GM18517 (cell line): ENCODE results near the gene TBX1.
"Not testable (repeated sequence)": the region's sequence is repeated elsewhere in the genome, so short reads cannot be mapped to it uniquely, and the experiment has no call there.

ENCODE experiments used
- ATAC-seq: cut with Tn5 transposase; IDR thresholded peaks from one replicate; pipeline ENCODE4 v1.9.1; 2021; ENCODE audit warnings: mild to moderate bottlenecking, moderate library complexity; ENCODE audit not compliant: unreplicated experiment

Gene TBX1

DNA sequence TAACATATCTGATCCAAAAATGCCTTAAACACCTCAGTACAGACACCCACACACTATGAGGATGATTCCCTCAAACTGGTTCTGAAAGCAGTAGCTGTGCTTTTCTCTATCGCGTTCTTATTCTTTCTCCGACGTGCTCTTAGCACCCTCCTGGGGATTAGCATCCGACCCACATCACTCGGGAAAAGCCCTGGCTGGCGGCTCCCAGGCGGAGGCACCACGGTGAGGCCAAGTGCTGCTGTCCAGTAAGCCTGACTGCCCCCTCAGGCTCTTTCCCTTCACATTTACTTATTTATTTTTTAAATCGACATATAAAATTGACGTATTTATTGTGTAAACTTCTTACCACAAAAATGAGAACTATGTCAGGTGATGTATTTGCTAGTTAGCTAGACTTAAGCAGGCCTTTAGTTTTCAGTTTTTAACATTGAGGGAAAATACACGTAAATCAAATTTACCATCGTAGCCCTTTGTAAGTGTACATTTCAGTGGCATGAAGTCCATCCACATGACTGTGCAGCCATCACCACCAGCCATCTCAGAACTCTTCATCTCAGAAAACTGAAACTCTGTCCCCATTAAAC, 19.2 kb downstream of the TBX1 start:
- no peak for ATAC-seq

DNA sequence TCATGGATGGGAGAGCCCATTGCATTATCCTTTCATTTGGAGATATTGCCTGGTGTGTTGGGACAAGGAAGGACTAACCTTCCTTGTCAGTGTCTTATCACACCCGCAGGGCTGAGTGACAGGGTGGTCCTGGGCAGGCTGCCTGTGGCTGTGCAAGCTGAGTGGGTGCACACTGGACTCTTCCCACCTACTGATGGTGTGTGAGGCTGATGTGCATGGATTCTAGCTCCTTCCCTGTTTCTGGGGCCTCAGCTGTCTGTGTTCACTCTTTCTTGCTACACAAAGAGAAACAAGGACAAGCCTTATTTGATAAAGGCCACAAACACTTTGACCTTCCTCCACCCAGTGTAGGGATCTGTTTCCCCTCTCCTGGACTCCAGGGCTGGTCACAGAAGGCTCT, 22.0 kb downstream of the TBX1 start:
- ATAC-seq, result no peak

DNA sequence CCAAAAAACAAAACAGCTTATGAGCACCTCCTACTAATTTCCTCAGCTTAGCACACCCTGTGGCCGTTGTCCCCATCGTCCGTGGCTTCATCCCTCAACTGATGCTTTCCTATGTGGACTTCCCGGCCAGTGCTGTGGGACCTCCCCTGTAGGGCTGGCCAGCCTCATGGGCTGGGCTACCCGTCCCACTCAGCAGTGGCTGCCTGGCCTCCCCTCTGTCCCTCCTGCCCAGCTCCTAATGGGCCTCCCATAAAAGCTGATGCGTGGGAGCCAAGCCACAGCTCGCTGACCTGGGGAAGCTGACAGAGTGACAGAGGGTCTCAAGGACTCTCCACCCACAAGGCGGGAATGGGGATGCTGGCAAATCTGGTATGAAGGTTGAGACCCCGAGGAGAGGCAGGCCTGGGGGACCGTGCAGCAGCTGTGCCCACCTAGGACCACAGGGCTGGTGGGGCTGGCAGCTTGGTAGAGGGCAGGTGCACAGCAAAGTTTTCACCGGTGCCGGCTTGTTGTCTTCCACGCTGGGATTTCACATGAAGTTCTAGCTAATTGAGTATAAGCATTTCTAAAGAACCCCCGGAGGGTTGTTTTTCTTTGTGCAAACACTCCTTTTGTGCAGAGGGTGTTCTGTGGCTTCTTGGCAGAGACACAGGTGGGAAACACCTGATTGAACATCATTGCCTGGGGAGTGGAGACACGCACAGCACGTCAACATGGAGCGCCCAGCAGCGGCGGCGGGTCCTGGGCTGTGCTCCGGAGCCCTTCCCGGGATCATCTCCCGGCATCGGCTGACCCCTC, 23.2 kb downstream of the TBX1 start:
- ATAC-seq, result no peak

DNA sequence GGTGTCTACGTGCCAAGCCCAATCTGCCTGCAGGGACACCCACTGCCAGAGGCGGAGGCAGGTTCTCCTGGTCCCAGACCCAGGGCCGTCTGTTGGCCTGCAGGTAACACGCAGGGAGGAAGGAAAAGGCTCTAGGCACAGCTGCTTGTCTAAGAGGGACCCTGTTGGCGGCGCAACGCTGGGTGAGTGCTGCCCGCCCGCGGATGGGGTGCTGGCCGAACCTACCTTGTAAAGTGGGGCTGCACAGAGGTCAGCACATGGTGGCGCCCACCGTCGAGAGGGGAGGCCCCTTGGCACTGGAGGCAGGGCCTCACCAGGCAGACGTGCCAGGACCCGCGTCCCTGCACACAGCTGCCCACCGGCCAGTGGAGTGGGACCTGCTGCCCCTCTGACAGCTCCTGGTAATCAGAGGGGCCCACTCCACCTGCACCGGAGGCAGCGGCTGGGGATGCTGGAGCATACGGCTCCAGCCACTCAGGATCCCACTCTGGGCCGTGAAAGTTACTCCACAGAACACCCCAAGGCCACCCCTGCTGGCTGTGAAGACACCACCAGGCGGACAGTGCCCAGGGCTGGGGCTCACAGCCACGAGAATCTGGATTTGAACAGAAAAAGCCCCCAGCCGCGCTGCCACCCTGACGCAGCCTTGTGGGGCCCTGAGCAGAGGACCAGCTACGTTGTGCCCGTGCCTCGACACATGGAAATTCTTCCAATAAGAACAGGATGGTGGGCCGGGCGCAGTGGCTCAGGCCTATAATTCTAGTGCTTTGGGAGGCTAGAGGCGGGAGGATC, 24.0 kb downstream of the TBX1 start:
- ATAC-seq, result no peak

DNA sequence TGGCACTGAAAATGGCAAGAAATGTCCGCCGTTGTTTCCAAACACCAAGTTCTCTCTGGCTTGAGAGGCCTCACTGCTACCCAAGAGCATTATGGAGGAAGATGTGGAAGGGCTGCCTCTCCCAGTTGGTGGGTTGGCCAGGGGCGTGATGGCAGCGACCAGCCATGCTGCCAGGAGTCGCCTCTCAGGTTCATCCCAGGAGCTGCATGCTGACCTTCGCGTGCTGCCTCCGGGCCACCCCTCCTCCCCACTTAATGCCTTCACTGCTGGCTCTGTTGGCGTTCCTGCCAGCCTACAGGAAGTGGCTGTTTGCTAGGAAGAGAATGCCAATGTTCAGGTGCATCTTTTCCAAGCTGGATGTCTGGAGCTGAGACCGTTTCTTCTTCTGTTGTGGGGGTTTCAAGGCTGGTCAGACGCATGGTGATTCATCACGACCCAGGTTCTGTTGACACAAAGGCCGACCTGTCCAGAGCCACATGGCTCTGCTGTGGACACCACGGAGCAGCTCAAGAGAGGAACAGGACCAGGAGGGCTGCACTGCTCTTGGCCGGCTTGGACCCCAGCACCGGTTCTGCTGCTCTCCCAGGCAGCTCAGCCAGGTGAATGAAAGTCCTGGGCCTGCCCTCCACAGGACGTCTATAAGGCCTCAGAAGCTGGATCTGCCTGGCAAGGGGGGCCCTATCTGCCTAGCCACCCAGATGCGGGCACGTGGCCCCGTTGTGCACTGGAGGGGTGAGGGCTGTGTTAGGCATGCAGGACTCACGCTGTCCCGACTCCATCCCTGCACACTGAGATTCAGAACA, 25.1 kb downstream of the TBX1 start:
- no peak for ATAC-seq

DNA sequence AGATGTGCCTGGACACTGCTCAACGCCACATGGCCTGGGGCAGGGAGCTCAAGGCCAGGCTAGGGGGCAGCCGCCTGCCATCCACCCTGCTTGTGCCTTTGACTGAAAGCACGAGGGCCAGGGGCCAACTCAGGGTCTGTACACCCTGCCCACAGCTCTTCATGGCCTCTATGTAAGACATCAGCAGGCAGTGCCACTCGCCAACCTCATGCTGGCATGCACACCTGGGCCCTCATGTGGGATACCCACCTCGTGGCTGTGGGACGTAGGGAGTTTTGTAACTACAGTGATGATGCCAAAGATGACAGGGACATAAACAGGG, 25.6 kb downstream of the TBX1 start:
- ATAC-seq, result no peak

DNA sequence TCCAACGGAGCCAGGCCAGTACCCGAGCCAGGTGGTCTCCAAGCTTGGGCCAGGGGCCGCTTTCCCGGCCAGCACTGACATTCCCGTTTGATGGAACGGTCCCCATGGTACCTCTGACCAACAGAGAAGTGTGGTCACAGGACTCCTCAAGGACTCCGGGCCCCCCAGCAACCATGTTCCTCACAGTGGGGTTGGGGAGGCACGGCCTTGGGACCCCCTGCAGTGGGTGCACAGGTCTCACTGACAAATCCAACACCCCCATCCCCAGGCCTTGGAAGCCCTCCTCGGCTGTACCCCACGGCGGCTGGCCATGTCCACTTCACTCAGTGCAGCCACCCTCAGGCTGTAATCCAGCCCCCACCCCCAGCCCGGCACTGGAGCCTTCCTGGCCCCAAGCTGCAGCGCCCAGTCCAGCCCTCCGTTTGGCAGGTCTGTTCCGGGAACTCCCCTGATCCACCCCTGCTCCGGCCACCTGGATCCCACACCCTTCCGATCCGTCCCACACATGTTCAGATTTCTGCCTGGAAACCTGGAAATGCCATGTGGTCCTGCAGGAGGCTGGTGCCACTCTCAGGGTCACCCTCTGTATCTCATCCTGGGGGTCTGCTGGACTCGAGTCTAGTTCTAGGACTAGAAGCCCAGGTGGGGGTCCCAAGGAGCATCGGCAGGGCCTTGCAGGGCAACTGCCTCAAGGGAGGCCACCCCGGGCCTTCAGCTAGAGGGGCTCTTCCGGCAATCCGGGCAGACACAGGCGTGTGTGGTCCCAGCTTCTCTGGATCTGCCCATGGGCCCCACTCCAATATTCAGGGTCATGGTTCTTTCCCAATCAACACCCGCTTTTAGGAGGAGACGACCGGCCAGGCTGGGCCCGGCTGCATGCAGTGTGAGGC, 26.6 kb downstream of the TBX1 start:
- ATAC-seq, result no peak

DNA sequence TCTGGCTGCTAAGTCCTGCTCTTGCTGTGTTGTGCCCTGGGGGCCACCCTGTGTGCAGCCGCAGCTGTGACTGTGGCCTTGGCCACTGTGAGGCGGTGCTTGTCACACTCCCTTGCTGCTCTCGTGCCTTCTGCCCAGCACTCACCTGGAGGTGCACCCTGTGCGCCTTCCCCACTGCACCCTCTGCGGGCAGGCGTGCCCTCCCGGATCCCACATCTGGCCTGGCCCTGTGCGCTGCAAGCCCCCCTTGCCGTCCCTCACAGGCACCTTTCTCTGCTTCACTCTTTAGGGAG, 27.2 kb downstream of the TBX1 start:
- ATAC-seq, result no peak

DNA sequence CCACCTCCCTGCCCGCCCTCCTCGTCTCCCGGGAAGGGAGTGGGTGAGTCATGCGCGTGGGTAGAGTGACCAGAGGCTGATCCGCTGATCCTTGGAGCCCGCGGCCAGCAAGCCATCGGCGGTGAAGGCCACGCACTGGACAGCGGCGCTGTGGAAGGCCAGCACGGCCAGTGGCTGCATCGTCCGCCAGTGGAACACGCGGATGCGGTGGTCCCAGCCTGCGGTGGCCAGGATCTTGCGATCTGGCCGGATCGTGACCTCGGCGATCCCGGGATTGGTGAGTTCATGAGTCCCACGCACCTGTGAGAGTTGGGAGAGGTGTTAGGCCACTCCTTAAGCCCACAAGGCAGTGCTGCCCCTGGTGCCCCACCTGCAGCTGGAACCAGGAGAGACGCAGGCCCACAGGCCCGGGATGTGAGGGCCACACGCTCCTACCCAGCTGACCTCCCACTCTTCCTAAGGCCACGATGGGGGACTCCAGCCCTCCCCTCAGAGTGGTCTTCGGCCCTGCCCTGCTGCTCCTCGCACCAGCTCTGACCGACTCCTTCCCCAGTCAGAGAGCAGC, 28.2 kb downstream of the TBX1 start:
- no peak for ATAC-seq

DNA sequence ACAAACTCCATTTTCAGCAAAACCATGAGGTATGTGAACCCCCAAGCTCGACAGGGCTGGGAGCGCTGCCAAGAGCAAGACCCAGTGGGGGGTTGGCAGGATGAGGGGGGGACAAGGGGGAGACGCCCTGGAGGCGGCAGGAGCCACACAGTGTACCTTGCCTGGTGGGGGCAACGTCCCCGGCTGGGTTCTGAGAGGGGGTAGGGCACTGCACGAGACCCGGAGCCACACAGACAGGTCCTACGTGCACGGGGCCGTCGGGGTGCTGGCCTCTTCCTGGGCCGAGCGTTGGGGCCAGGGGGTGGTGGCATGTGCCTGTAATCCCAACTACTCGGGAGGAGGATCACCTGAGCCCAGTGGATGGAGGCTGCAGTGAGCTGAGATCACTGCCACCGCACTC, 28.8 kb downstream of the TBX1 start:
- ATAC-seq, result no peak

DNA sequence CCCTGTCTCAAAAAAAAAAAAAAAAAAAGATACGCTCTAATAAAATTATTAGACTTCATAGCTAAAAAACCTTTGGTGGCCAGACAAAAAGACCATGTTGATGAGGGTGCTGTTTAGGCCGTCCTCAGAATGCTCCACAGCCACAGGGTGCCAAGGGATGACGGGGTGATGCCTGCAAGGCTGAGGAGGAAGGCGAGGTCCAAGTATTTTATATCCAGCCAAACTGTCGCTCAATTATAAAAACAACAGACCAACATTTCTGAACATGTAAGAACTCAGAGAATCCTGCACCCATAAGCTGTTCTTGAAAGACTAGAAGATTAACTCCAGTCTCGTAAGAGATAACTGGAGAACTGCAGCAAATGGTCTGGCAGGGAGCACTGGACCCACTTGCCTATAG, 29.2 kb downstream of the TBX1 start:
- no peak for ATAC-seq

DNA sequence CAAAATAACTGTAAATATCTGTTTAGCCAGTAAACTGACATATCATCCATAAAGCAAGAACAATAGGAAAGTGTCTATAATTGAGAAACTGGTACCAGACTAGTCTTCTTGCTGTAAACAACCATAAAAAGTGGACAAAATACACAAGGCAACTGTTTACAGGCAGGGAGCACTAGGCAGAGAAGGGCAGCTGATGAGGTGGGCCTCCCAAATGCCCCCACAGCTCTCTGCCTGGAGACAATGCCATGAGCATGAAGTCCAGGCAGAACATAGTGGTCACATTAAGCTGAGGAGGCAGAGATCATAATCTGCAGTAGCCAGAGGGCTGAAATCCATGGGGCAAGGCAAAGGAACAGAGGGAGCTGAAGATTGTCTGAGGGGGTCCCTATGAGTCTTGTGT, 30.7 kb downstream of the TBX1 start:
- ATAC-seq, result no peak

DNA sequence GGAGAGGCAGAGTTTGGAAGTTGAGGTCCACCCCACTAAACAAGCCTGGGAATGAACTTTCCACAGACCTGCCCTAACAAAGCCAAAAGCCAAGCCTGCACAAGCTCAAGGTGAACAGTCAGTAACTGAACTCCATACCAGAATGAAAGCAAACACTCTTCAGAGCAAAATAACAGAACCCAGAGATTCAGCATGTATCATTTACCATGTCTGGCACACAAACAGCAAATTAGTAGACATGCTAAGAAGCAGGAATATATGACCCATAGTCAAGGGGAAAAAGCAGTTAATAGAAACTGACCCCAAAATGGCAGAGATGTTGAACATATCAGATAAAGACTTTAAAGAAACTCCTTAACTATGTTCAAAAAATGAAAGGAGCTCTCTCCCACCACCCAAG, 31.3 kb downstream of the TBX1 start:
- no peak for ATAC-seq

DNA sequence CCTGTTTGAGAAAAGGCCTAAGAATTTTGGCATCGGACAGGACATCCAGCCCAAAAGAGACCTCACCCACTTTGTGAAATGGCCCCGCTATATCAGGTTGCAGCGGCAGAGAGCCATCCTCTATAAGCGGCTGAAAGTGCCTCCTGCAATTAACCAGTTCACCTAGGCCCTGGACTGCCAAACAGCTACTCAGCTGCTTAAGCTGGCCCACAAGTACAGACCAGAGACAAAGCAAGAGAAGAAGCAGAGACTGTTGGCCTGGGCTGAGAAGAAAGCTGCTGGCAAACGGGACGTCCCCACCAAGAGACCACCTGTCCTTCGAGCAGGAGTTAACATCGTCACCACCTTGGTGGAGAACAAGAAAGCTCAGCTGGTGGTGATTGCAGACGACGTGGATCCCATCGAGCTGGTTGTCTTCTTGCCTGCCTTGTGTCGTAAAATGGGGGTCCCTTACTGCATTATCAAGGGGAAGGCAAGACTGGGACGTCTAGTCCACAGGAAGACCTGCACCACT, 31.9 kb downstream of the TBX1 start:
- ATAC-seq, result not testable (repeated sequence)

DNA sequence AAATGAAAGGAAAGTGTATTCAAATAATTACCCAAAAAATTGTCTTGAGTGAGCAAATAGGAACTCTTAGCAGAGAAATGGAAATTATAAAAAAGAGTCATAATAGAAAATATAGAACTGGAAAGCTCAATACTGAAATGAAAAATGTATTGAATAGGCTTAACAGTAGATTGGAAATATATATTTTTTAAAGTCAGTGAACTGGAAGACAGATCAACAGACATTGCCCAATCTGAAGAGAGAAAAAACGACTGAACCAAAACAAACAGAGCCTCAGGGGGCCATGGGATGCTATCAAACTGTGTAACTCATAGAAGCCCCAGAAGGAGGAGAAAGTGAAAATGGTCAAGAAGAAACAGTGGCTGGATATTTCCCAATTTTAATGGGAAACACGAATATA, 32.6 kb downstream of the TBX1 start:
- ATAC-seq, result no peak

DNA sequence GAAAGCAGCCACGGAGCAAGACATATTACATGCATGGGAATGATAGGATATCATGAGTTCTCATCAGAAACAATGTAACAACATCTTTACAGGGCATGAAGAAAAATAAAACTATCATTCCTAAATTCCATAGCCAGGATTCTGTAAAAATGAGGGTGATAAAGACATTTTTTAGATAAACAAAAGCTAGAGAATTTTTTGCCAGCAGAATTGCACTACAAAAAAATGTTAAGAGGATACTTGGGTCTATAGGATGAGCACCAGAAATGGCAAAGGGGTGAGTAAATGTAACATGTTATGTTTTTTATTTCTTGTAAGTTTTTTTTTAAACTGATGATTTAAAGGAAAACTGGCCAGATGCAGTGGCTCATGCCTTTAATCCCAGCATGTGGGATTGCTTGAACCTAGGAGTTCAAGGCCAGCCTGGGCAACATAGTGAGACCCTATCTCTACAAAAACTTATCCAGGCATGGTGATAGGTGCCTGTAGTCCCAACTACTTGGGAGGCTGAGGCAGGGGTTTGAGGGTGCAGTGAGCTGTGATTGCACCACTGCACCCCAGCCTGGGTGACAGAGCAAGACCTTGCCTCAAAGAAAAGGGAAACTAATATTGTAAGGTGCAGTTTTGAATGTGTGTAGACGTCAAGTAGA, 33.2 kb downstream of the TBX1 start:
- no peak for ATAC-seq

DNA sequence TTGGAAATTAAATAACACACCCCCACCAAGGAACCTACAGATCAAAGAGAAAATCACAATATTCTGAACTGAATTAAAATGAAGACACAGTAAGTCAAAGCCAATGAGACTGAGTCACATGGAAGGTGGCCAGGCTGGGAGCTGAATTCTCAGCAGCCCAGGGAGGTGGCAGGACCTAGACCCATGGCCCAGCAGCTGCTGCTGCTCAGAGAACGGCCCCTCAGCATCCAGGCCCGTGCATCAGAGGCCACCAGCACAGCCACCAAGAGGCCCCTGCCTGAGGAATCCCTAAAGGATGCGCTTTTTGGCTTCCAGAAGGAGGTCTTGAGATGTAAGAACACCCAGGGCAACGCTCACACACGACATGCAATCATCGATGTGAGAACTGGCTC, 35.0 kb downstream of the TBX1 start:
- ATAC-seq, result no peak

DNA sequence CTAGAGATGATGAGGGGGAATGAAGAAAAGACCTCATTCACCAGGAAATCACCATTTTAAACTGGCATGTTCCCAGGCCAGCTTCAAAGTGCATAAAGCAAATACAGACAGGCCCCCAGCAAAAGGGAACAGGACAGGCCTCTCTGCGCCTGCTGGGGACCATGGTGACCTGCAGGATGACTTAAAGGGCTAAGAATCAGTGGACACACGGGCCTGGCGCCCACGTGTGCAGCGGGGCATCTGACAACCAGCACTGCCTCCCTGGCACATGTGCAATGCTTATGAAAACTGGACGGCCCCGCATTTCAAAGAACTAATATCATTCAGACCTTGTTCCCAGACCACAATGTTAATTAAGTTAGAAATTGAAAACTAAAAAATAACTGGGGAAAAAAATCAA, 35.6 kb downstream of the TBX1 start:
- ATAC-seq, result no peak
